ENCODE measurements around the gene STRN3.
"Not testable (repeated sequence)": the region's sequence is repeated elsewhere in the genome, so short reads cannot be mapped to it uniquely, and the experiment has no call there.

GRCh38 chr14:31004007-31004406, 22.2 kb downstream of the STRN3 start:
- not testable (repeated sequence) for TF ChIP-seq CTCF, EP300 (IDR thresholded peaks at IDR 0.05)
